ENCODE data around the gene RPL39L.
"Not testable (repeated sequence)": the region's sequence is repeated elsewhere in the genome, so short reads cannot be mapped to it uniquely, and the experiment has no call there.

RPL39L gene

GRCh38 chr3:187136936-187137335 lies 2.4 kb downstream of the RPL39L start:
- FAIRE-seq: no peak

GRCh38 chr3:187136337-187136736 lies 3.0 kb downstream of the RPL39L start:
- FAIRE-seq: no peak

- not testable (repeated sequence) for FAIRE-seq
These were observed 4.1 kb downstream of the RPL39L start for GRCh38 chr3:187135172-187135690.

GRCh38 chr3:187133181-187133580 lies 6.1 kb downstream of the RPL39L start:
- not testable (repeated sequence) for FAIRE-seq

GRCh38 chr3:187132666-187133065 lies 6.6 kb downstream of the RPL39L start:
- no peak for FAIRE-seq

- FAIRE-seq: no peak
These were observed 7.3 kb downstream of the RPL39L start for GRCh38 chr3:187131981-187132380.

- no peak for FAIRE-seq
These were observed 8.8 kb downstream of the RPL39L start for GRCh38 chr3:187130346-187131066.

GRCh38 chr3:187125319-187126031 lies 13.8 kb downstream of the RPL39L start:
- no peak for FAIRE-seq

- FAIRE-seq: no peak
These were observed 17.0 kb downstream of the RPL39L start for GRCh38 chr3:187122261-187122660.

GRCh38 chr3:187120326-187120725 lies 19.0 kb downstream of the RPL39L start:
- no peak for FAIRE-seq

- no peak for FAIRE-seq
These were observed 24.8 kb downstream of the RPL39L start for GRCh38 chr3:187114511-187114910.

GRCh38 chr3:187112934-187113793 lies 26.1 kb downstream of the RPL39L start:
- peak; percentile 84 for FAIRE-seq

GRCh38 chr3:187110156-187110555 lies 29.1 kb downstream of the RPL39L start:
- FAIRE-seq: no peak

GRCh38 chr3:187107989-187108388 lies 31.3 kb downstream of the RPL39L start:
- FAIRE-seq: no peak

GRCh38 chr3:187105700-187106099 lies 33.6 kb downstream of the RPL39L start:
- FAIRE-seq: no peak

GRCh38 chr3:187104933-187105332 lies 34.4 kb downstream of the RPL39L start:
- FAIRE-seq: no peak

GRCh38 chr3:187104342-187104741 lies 35.0 kb downstream of the RPL39L start:
- FAIRE-seq: no peak

- FAIRE-seq: no peak
These were observed 36.0 kb downstream of the RPL39L start for GRCh38 chr3:187103251-187103650.

- FAIRE-seq: no peak
These were observed 37.1 kb downstream of the RPL39L start for GRCh38 chr3:187102073-187102634.

- no peak for FAIRE-seq
These were observed 37.9 kb downstream of the RPL39L start for GRCh38 chr3:187101184-187102072.

GRCh38 chr3:187098923-187099512 lies 40.3 kb downstream of the RPL39L start:
- no peak for FAIRE-seq
